GM12891 (cell line): ENCODE data around the gene NAXD.

Experiments
- POLR2A ChIP-seq: IDR thresholded peaks from 2 replicates; pipeline ENCODE4 v1.6.1; 2011; ENCODE audit warnings: low read depth, low read length, control low read depth
- POLR2AphosphoS5 ChIP-seq: IDR thresholded peaks from 2 replicates; pipeline ENCODE4 v1.6.1; 2011; ENCODE audit warnings: low read depth, low read length, control low read depth
- TAF1 ChIP-seq: IDR thresholded peaks from 2 replicates; pipeline ENCODE4 v1.6.1; 2011; ENCODE audit warnings: low read depth, low read length, control low read depth

GRCh38 chr13:110615322-110616102 is at the start of gene NAXD:
- TF ChIP-seq TAF1: no peak
- peak; percentile 43; the same call in 1 of the 2 replicates for TF ChIP-seq POLR2AphosphoS5
- peak; percentile 20; the same call in 1 of the 2 replicates for TF ChIP-seq POLR2A
